GM23338 (cell line): ENCODE data around the gene IL1F10.

Experiments
- CREB1 ChIP-seq: fragments of 250-450 bp; sonication (Bioruptor Pico); IDR thresholded peaks from 2 replicates; pipeline ENCODE4 v1.5.0; 2020; ENCODE audit warnings: low read depth, mild to moderate bottlenecking, moderate library complexity
- EZH2 ChIP-seq: fragments of 200-600 bp; sonication (generic); IDR thresholded peaks from one replicate; pipeline ENCODE4 v1.8.0; 2017; ENCODE audit warnings: antibody characterized with exemption, mild to moderate bottlenecking, low read depth; ENCODE audit not compliant: unreplicated experiment
- EZH2phosphoT487 ChIP-seq: fragments of 200-600 bp; sonication (generic); IDR thresholded peaks from one replicate; pipeline ENCODE4 v1.8.1; 2018; ENCODE audit warnings: antibody characterized with exemption; ENCODE audit not compliant: unreplicated experiment
- JUNB ChIP-seq: IDR thresholded peaks from one replicate; pipeline ENCODE4 v1.6.1; 2016; ENCODE audit warnings: antibody characterized with exemption; ENCODE audit not compliant: unreplicated experiment
- POLR2AphosphoS5 ChIP-seq: IDR thresholded peaks from 2 replicates; pipeline ENCODE4 v1.6.1; 2016; ENCODE audit warnings: antibody characterized with exemption, low read depth
- ZNF114 ChIP-seq: fragments of 250-450 bp; sonication (Bioruptor Pico); IDR thresholded peaks from 2 replicates; pipeline ENCODE4 v1.5.0; 2020; ENCODE audit warnings: mild to moderate bottlenecking, moderate library complexity
- TF ChIP-seq, protein P1 (sequence below), 2 experiments: fragments of 200-600 bp in 1 of 2; sonication (generic) in 1 of 2; conservative IDR thresholded peaks; 2 replicates each; pipeline versions ENCODE4 v1.5.1 to v1.6.1; 2016 to 2017; ENCODE audit warnings: antibody characterized with exemption in 2 of 2, low read depth in 2 of 2, mild to moderate bottlenecking in 2 of 2, moderate library complexity in 1 of 2
- TF ChIP-seq, protein P2 (sequence below): IDR thresholded peaks from one replicate; pipeline ENCODE4 v1.6.1; 2018; ENCODE audit warnings: antibody characterized with exemption; ENCODE audit not compliant: unreplicated experiment
- TF ChIP-seq, protein P3 (sequence below): IDR thresholded peaks from 2 replicates; pipeline ENCODE4 v1.6.1; 2016; ENCODE audit warnings: antibody characterized with exemption

DNA sequence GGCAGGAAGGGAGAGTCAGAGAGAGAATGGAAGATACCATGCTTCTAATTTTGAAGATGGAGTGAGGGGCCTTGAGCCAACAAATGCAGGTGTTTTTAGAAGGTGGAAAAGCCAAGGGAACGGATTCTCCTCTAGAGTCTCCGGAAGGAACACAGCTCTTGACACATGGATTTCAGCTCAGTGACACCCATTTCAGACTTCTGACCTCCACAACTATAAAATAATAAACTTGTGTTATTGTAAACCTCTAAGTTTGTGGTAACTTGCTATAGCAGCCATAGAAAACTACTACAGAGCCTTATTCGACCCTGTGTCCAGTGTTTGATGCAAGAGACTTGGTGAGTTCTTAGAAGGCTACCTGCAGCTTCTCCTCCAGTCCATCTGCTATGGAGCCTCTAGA, 7.8 kb downstream of the IL1F10 start:
- no peak for TF ChIP-seq ZNF114 (CRISPR knock-in tag)
- no peak for TF ChIP-seq EZH2
- TF ChIP-seq, protein P1, sequence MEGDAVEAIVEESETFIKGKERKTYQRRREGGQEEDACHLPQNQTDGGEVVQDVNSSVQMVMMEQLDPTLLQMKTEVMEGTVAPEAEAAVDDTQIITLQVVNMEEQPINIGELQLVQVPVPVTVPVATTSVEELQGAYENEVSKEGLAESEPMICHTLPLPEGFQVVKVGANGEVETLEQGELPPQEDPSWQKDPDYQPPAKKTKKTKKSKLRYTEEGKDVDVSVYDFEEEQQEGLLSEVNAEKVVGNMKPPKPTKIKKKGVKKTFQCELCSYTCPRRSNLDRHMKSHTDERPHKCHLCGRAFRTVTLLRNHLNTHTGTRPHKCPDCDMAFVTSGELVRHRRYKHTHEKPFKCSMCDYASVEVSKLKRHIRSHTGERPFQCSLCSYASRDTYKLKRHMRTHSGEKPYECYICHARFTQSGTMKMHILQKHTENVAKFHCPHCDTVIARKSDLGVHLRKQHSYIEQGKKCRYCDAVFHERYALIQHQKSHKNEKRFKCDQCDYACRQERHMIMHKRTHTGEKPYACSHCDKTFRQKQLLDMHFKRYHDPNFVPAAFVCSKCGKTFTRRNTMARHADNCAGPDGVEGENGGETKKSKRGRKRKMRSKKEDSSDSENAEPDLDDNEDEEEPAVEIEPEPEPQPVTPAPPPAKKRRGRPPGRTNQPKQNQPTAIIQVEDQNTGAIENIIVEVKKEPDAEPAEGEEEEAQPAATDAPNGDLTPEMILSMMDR (conservative IDR thresholded peaks at IDR 0.05; ENCODE audit: low read depth in 2 of 2) = no peak
- TF ChIP-seq, protein P2, sequence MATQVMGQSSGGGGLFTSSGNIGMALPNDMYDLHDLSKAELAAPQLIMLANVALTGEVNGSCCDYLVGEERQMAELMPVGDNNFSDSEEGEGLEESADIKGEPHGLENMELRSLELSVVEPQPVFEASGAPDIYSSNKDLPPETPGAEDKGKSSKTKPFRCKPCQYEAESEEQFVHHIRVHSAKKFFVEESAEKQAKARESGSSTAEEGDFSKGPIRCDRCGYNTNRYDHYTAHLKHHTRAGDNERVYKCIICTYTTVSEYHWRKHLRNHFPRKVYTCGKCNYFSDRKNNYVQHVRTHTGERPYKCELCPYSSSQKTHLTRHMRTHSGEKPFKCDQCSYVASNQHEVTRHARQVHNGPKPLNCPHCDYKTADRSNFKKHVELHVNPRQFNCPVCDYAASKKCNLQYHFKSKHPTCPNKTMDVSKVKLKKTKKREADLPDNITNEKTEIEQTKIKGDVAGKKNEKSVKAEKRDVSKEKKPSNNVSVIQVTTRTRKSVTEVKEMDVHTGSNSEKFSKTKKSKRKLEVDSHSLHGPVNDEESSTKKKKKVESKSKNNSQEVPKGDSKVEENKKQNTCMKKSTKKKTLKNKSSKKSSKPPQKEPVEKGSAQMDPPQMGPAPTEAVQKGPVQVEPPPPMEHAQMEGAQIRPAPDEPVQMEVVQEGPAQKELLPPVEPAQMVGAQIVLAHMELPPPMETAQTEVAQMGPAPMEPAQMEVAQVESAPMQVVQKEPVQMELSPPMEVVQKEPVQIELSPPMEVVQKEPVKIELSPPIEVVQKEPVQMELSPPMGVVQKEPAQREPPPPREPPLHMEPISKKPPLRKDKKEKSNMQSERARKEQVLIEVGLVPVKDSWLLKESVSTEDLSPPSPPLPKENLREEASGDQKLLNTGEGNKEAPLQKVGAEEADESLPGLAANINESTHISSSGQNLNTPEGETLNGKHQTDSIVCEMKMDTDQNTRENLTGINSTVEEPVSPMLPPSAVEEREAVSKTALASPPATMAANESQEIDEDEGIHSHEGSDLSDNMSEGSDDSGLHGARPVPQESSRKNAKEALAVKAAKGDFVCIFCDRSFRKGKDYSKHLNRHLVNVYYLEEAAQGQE = no peak
- TF ChIP-seq EZH2phosphoT487 = no peak
- TF ChIP-seq POLR2AphosphoS5 = no peak
- TF ChIP-seq CREB1 (CRISPR knock-in tag) = no peak
- TF ChIP-seq JUNB = no peak
- TF ChIP-seq, protein P3, sequence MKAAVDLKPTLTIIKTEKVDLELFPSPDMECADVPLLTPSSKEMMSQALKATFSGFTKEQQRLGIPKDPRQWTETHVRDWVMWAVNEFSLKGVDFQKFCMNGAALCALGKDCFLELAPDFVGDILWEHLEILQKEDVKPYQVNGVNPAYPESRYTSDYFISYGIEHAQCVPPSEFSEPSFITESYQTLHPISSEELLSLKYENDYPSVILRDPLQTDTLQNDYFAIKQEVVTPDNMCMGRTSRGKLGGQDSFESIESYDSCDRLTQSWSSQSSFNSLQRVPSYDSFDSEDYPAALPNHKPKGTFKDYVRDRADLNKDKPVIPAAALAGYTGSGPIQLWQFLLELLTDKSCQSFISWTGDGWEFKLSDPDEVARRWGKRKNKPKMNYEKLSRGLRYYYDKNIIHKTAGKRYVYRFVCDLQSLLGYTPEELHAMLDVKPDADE = no peak
